Endothelial cell of umbilical vein (primary cell): ENCODE results near the gene GRIA1. TPM values are rescaled to one million over a fixed set of nuclear protein-coding genes. Genes with fewer than 3 reads are reported as not detected.

Experiments used
- BruUV-seq: library from RNA; stranded (reverse); fragments of 400-500 nt; replicated peaks from 2 replicates; lab custom pipeline; 2021; lab: Mats Ljungman, UMichigan
- CTCF ChIA-PET: fragments of 300-600, 350-600 bp; sonication (Branson Sonifier 250); formaldehyde crosslinking; loops from one replicate; lab custom pipeline; 2021; ENCODE audit warnings: antibody characterized with exemption, inconsistent platforms; lab: Charles Lee
- POLR2A ChIA-PET: fragments of 300-600, 350-600 bp; sonication (Branson Sonifier 250); formaldehyde crosslinking; loops from one replicate; lab custom pipeline; 2021; ENCODE audit warnings: antibody characterized with exemption, inconsistent platforms; lab: Charles Lee
- DNase-seq: peaks from one replicate; pipeline ENCODE4 v3.0.0-alpha.2; 2011; ENCODE audit warnings: low read depth, low spot score
- FAIRE-seq: peaks from 2 replicates; lab custom pipeline; 2011; peaks lifted over from hg19 to GRCh38; lab: Jason Lieb, UNC
- H2AFZ ChIP-seq: 2 replicates; pipeline ENCODE4 v1.6.0; 2012; ENCODE audit warnings: low read depth, low read length, control low read depth, inconsistent platforms
- H3K27ac ChIP-seq: 2 replicates; pipeline ENCODE4 v1.5.1; 2011; ENCODE audit warnings: low read depth, mild to moderate bottlenecking, control low read depth, low read length, moderate library complexity; ENCODE audit not compliant: insufficient read depth
- H3K27me3 ChIP-seq, 2 experiments: 2 replicates each; pipeline versions ENCODE4 v1.6.0 to v1.6.1; 2011; ENCODE audit warnings: low read length in 2 of 2, mixed read lengths in 1 of 2; ENCODE audit not compliant: control insufficient read depth in 2 of 2, insufficient read depth in 2 of 2
- H3K36me3 ChIP-seq, 2 experiments: 2 replicates in 1 of 2; 3 replicates in 1 of 2; pipeline ENCODE4 v1.5.1; 2011; ENCODE audit warnings: low read length in 2 of 2, mild to moderate bottlenecking in 1 of 2, moderate library complexity in 1 of 2; ENCODE audit not compliant: control insufficient read depth in 2 of 2, insufficient read depth in 2 of 2; ENCODE audit errors: extremely low read depth in 1 of 2
- H3K4me1 ChIP-seq: 3 replicates; pipeline ENCODE4 v1.5.1; 2011; ENCODE audit warnings: mild to moderate bottlenecking, low read length; ENCODE audit not compliant: control insufficient read depth, insufficient read depth; ENCODE audit errors: extremely low read depth
- H3K4me2 ChIP-seq: 2 replicates; pipeline ENCODE4 v1.6.1; 2011; ENCODE audit warnings: low read length, control low read depth, mixed read lengths; ENCODE audit not compliant: insufficient read depth
- H3K4me3 ChIP-seq, 3 experiments: fragments of 200-600 bp in 1 of 3; sonication (generic), shearing (Covaris generic) in 1 of 3; replicated peaks in 1 of 3; 2 replicates each; pipeline ENCODE4 v1.5.1; 2011 to 2016; ENCODE audit warnings: control low read depth in 3 of 3, low read length in 3 of 3, mild to moderate bottlenecking in 2 of 3, inconsistent platforms in 1 of 3, low read depth in 1 of 3, moderate library complexity in 1 of 3; ENCODE audit not compliant: insufficient read depth in 1 of 3
- H3K79me2 ChIP-seq: 2 replicates; pipeline ENCODE4 v1.6.0; 2012; ENCODE audit warnings: low read length, inconsistent platforms; ENCODE audit not compliant: control insufficient read depth, insufficient read depth
- H3K9ac ChIP-seq: replicated peaks from 2 replicates; pipeline ENCODE3; 2011; ENCODE audit warnings: low read length, control low read depth; ENCODE audit not compliant: insufficient read depth; ENCODE audit errors: extremely low read depth
- H3K9me1 ChIP-seq: replicated peaks from 3 replicates; pipeline ENCODE4 v1.6.0; 2011; ENCODE audit warnings: mild to moderate bottlenecking, low read length; ENCODE audit not compliant: control insufficient read depth, insufficient read depth; ENCODE audit errors: extremely low read depth
- H3K9me3 ChIP-seq: replicated peaks from 2 replicates; pipeline ENCODE4 v1.5.1; 2012; ENCODE audit warnings: low read length, inconsistent platforms; ENCODE audit not compliant: control insufficient read depth, insufficient read depth
- H4K20me1 ChIP-seq: replicated peaks from 2 replicates; pipeline ENCODE3; 2011; ENCODE audit warnings: mild to moderate bottlenecking, low read length; ENCODE audit not compliant: control insufficient read depth, insufficient read depth; ENCODE audit errors: extremely low read depth
- EZH2 ChIP-seq: IDR thresholded peaks from 2 replicates; pipeline ENCODE4 v1.6.1; 2012; ENCODE audit warnings: borderline replicate concordance, low read depth, mild to moderate bottlenecking, moderate library complexity, low read length, inconsistent platforms; ENCODE audit not compliant: severe bottlenecking
- FOS ChIP-seq: IDR thresholded peaks from 2 replicates; pipeline ENCODE4 v1.6.1; 2011; ENCODE audit warnings: mild to moderate bottlenecking, low read length, moderate library complexity, borderline replicate concordance; ENCODE audit not compliant: insufficient read depth
- GATA2 ChIP-seq: IDR thresholded peaks from 2 replicates; pipeline ENCODE4 v1.7.0; 2011; ENCODE audit warnings: low read depth, mild to moderate bottlenecking, moderate library complexity, mixed read lengths, low read length; ENCODE audit not compliant: insufficient read length, insufficient read depth
- JUN ChIP-seq: IDR thresholded peaks from 2 replicates; pipeline ENCODE4 v1.6.1; 2011; ENCODE audit warnings: borderline replicate concordance, low read depth; ENCODE audit not compliant: insufficient read length, insufficient read depth
- MYC ChIP-seq: IDR thresholded peaks from one replicate; pipeline ENCODE4 v1.6.1; 2011; ENCODE audit warnings: mild to moderate bottlenecking, low read depth, low read length
- POLR2A ChIP-seq: IDR thresholded peaks from 2 replicates; pipeline ENCODE4 v1.6.1; 2012; ENCODE audit warnings: low read depth, mild to moderate bottlenecking, control low read depth, low read length
- POLR2AphosphoS5 ChIP-seq: IDR thresholded peaks from 2 replicates; pipeline ENCODE4 v1.6.1; 2012; ENCODE audit warnings: low read depth, mild to moderate bottlenecking, control low read depth, low read length, moderate library complexity; ENCODE audit not compliant: insufficient read depth
- dilution Hi-C: fragments of 300-500 bp; cut with MboI; formaldehyde crosslinking; loops from one replicate; pipeline ENCODE4 v1.15.0; 2019; ENCODE audit warnings: low sequenced_read_pairs; ENCODE audit not compliant: extremely low pct_ligation_motif_present
- intact Hi-C: fragments of 100-400 bp; cut with micrococcal nuclease; formaldehyde crosslinking; loops from one replicate; pipeline ENCODE4 v1.10.0; 2022
- polyA plus RNA-seq, 4 experiments: library from polyadenylated mRNA; depleted of rRNA in 3 of 4; stranded (reverse) in 3 of 4; unstranded in 1 of 4; fragments of >200 nt; gene quantifications; 2 replicates each; pipeline versions ENCODE4 v1.2.1 to v1.2.3, GENCODE V29; 2011 to 2012; ENCODE audit warnings: missing spikeins in 1 of 4
- total RNA-seq: library from RNA; stranded (reverse); gene quantifications from 2 replicates; pipeline ENCODE4 v1.2.3, GENCODE V29; 2021
- TF ChIP-seq, protein P1 (sequence below): IDR thresholded peaks from 2 replicates; pipeline ENCODE4 v1.6.1; 2011; ENCODE audit not compliant: insufficient read depth, insufficient read length
- TF ChIP-seq, protein P2 (sequence below), 2 donors: IDR thresholded peaks; 1 replicate in 1 of 2; 2 replicates in 1 of 2; pipeline ENCODE4 v1.5.1; 2011; ENCODE audit warnings: low read length in 2 of 2, mild to moderate bottlenecking in 2 of 2, moderate library complexity in 2 of 2, control low read depth in 1 of 2, inconsistent platforms in 1 of 2, low read depth in 1 of 2; ENCODE audit not compliant: insufficient read depth in 1 of 2; ENCODE audit errors: extremely low read depth in 1 of 2

The GRIA1 gene
- total and polyA plus RNA-seq, 2 donors (not counting 3 experiments of a cell fraction or from before 2014, with no cell fraction given) = not detected

- intact Hi-C loops = no loop called here
- ChIA-PET POLR2A (no interaction called here), CTCF (no interaction called here)
- no peak overlapping the region for H2AFZ ChIP-seq
- no peaks in the 10 kb centered on the region for H3K27me3 ChIP-seq
- FAIRE-seq = no peak
- dilution Hi-C loops = no loop called here
- BruUV-seq = no TSS peak
- no peaks in the 10 kb centered on the region for H3K4me1 ChIP-seq
- DNase-seq = no peak
- no peaks in the 10 kb centered on the region for H3K9me1 ChIP-seq
- no peaks in the 10 kb centered on the region for H4K20me1 ChIP-seq
- no peaks in the 10 kb centered on the region for H3K36me3 ChIP-seq
- no peak overlapping the region for H3K4me2 ChIP-seq
- no peaks in the 10 kb centered on the region for H3K79me2 ChIP-seq
- H3K27ac ChIP-seq = no peak overlapping the region
- H3K4me3 ChIP-seq = no peak overlapping the region
- H3K9ac ChIP-seq = no peak overlapping the region
- no peaks in the 10 kb centered on the region for H3K9me3 ChIP-seq
- TF ChIP-seq GATA2 = no peak
- no peak for TF ChIP-seq JUN
- TF ChIP-seq, protein P1, sequence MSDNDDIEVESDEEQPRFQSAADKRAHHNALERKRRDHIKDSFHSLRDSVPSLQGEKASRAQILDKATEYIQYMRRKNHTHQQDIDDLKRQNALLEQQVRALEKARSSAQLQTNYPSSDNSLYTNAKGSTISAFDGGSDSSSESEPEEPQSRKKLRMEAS = no peak
- no peak for TF ChIP-seq POLR2AphosphoS5
- TF ChIP-seq FOS = no peak
- TF ChIP-seq, protein P2, sequence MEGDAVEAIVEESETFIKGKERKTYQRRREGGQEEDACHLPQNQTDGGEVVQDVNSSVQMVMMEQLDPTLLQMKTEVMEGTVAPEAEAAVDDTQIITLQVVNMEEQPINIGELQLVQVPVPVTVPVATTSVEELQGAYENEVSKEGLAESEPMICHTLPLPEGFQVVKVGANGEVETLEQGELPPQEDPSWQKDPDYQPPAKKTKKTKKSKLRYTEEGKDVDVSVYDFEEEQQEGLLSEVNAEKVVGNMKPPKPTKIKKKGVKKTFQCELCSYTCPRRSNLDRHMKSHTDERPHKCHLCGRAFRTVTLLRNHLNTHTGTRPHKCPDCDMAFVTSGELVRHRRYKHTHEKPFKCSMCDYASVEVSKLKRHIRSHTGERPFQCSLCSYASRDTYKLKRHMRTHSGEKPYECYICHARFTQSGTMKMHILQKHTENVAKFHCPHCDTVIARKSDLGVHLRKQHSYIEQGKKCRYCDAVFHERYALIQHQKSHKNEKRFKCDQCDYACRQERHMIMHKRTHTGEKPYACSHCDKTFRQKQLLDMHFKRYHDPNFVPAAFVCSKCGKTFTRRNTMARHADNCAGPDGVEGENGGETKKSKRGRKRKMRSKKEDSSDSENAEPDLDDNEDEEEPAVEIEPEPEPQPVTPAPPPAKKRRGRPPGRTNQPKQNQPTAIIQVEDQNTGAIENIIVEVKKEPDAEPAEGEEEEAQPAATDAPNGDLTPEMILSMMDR (IDR thresholded peaks at IDR 0.05; ENCODE audit: extremely low read depth in 1 of 2, insufficient read depth in 1 of 2, low read depth in 1 of 2, low read length in 2 of 2) = no peak
- TF ChIP-seq EZH2 = no peak
- TF ChIP-seq POLR2A = no peak
- TF ChIP-seq MYC = no peak
These were observed 93.9 kb downstream of the GRIA1 start for GRCh38 chr5:153584126-153584959.
